ENCODE measurements around the gene KCTD13. TPM values are rescaled to one million over a fixed set of nuclear protein-coding genes. Genes with fewer than 3 reads are reported as not detected.

The KCTD13 gene
- total and polyA plus RNA-seq, 7 experiments from 2014 or later: 8.7 to 81.1 (median 43.3) TPM

- Histone ChIP-seq H3K36me3 (ENCODE audit: control insufficient read depth in 2 of 3, insufficient read depth in 3 of 3, low read length in 3 of 3) (no peaks in the 10 kb centered on the region), H3K4me1 (ENCODE audit: control insufficient read depth in 2 of 2, insufficient read depth in 2 of 2, low read length in 2 of 2) (peaks cover 5% of the 10 kb centered on the region in 2 donors), H3K27ac (ENCODE audit: low read depth, low read length) (no peak overlapping the region), H3K9me3 (ENCODE audit: control insufficient read depth in 2 of 3, low read length in 3 of 3) (no peaks in the 10 kb centered on the region), H3K27me3 (ENCODE audit: control insufficient read depth in 2 of 2, insufficient read depth in 2 of 2, low read length in 2 of 2) (peaks cover 5 to 13% of the 10 kb centered on the region in 2 donors), H3K4me3 (ENCODE audit: low read length) (no peak overlapping the region)
- CTCF ChIA-PET: no interaction called here
- Mint-ChIP-seq H3K9me3 (peaks cover 0 to 1% (median 0%) of the 10 kb centered on the region in 11 donors), H3K36me3 (peaks cover 0 to 4% (median 3%) of the 10 kb centered on the region in 5 donors), H3K27ac (no peak overlapping the region), H3K27me3 (peaks cover 16 to 35% (median 26%) of the 10 kb centered on the region in 5 donors), H3K4me1 (peaks cover 0 to 14% (median 10%) of the 10 kb centered on the region in 7 donors), H3K4me3 (peak overlapping the region in 3 of 10 donors; percentile 5 to 53 (median 11))
- POLR2A ChIA-PET: no interaction called here
- no peak for ATAC-seq
- intact Hi-C loops (cut with micrococcal nuclease): no loop called here
- DNase-seq: no peak
These were observed 28.7 kb downstream of the KCTD13 start for GRCh38 chr16:29897333-29897732.

GRCh38 chr16:29896841-29897240 is 29.2 kb downstream of the KCTD13 start:
- Histone ChIP-seq H3K27me3 (ENCODE audit: control insufficient read depth in 2 of 2, insufficient read depth in 2 of 2, low read length in 2 of 2) (peaks cover 5 to 13% of the 10 kb centered on the region in 2 donors), H3K4me1 (ENCODE audit: control insufficient read depth in 2 of 2, insufficient read depth in 2 of 2, low read length in 2 of 2) (peaks cover 5% of the 10 kb centered on the region in 2 donors), H3K4me3 (ENCODE audit: low read length) (no peak overlapping the region), H3K9me3 (ENCODE audit: control insufficient read depth in 2 of 3, low read length in 3 of 3) (no peaks in the 10 kb centered on the region), H3K27ac (ENCODE audit: low read depth, low read length) (no peak overlapping the region), H3K36me3 (ENCODE audit: control insufficient read depth in 2 of 3, insufficient read depth in 3 of 3, low read length in 3 of 3) (no peaks in the 10 kb centered on the region)
- intact Hi-C loops (cut with micrococcal nuclease): no loop called here
- CTCF ChIA-PET: no interaction called here
- Mint-ChIP-seq H3K27ac (no peak overlapping the region), H3K4me3 (no peak overlapping the region), H3K36me3 (peaks cover 0 to 4% (median 3%) of the 10 kb centered on the region in 5 donors), H3K9me3 (peaks cover 0 to 1% (median 0%) of the 10 kb centered on the region in 11 donors), H3K27me3 (peaks cover 16 to 34% (median 26%) of the 10 kb centered on the region in 5 donors), H3K4me1 (peaks cover 0 to 14% (median 10%) of the 10 kb centered on the region in 7 donors)
- POLR2A ChIA-PET: no interaction called here
- ATAC-seq (no peak), DNase-seq (no peak)

- Histone ChIP-seq H3K9me3 (ENCODE audit: control insufficient read depth in 2 of 3, low read length in 3 of 3) (no peaks in the 10 kb centered on the region), H3K4me3 (ENCODE audit: low read length) (no peak overlapping the region), H3K36me3 (ENCODE audit: control insufficient read depth in 2 of 3, insufficient read depth in 3 of 3, low read length in 3 of 3) (no peaks in the 10 kb centered on the region), H3K27me3 (ENCODE audit: control insufficient read depth in 2 of 2, insufficient read depth in 2 of 2, low read length in 2 of 2) (peaks cover 5 to 11% of the 10 kb centered on the region in 2 donors), H3K27ac (ENCODE audit: low read depth, low read length) (no peak overlapping the region), H3K4me1 (ENCODE audit: control insufficient read depth in 2 of 2, insufficient read depth in 2 of 2, low read length in 2 of 2) (peaks cover 0 to under 1% of the 10 kb centered on the region in 2 donors)
- no peak overlapping the region for H3K27ac Mint-ChIP-seq
- ATAC-seq (no peak), DNase-seq (no peak)
- intact Hi-C loops (cut with micrococcal nuclease): no loop called here
- peaks cover 0 to 1% (median 0%) of the 10 kb centered on the region in 11 donors for H3K9me3 Mint-ChIP-seq
- H3K4me1 Mint-ChIP-seq: peaks cover 0 to 6% (median 3%) of the 10 kb centered on the region in 7 donors
- peaks cover 16 to 26% (median 24%) of the 10 kb centered on the region in 5 donors for H3K27me3 Mint-ChIP-seq
- ChIA-PET POLR2A (interaction anchor here (1.2 kb wide), 1 partner anchor 16 kb away, joined by 4 read pairs; no protein-coding TSS in a partner anchor), CTCF (no interaction called here)
- no peak overlapping the region for H3K4me3 Mint-ChIP-seq
- H3K36me3 Mint-ChIP-seq: peaks cover 0 to 4% (median 3%) of the 10 kb centered on the region in 5 donors
These were observed 31.7 kb downstream of the KCTD13 start for GRCh38 chr16:29894352-29894751.

- Histone ChIP-seq H3K27me3 (ENCODE audit: control insufficient read depth in 2 of 2, insufficient read depth in 2 of 2, low read length in 2 of 2) (peaks cover 3 to 7% of the 10 kb centered on the region in 2 donors), H3K4me1 (ENCODE audit: control insufficient read depth in 2 of 2, insufficient read depth in 2 of 2, low read length in 2 of 2) (no peaks in the 10 kb centered on the region), H3K4me3 (ENCODE audit: low read length) (no peak overlapping the region), H3K9me3 (ENCODE audit: control insufficient read depth in 2 of 3, low read length in 3 of 3) (no peaks in the 10 kb centered on the region), H3K36me3 (ENCODE audit: control insufficient read depth in 2 of 3, insufficient read depth in 3 of 3, low read length in 3 of 3) (no peaks in the 10 kb centered on the region), H3K27ac (ENCODE audit: low read depth, low read length) (no peak overlapping the region)
- peaks cover 0 to 4% (median 3%) of the 10 kb centered on the region in 5 donors for H3K36me3 Mint-ChIP-seq
- peaks cover 0 to 1% (median 0%) of the 10 kb centered on the region in 11 donors for H3K9me3 Mint-ChIP-seq
- ATAC-seq (no peak), DNase-seq (no peak)
- ChIA-PET POLR2A (interaction anchor here (1.2 kb wide), 1 partner anchor 15 kb away, joined by 4 read pairs; no protein-coding TSS in a partner anchor), CTCF (no interaction called here)
- H3K4me1 Mint-ChIP-seq: peaks cover 0 to 6% (median 0%) of the 10 kb centered on the region in 7 donors
- H3K27ac Mint-ChIP-seq: no peak overlapping the region
- intact Hi-C loops (cut with micrococcal nuclease): no loop called here
- H3K27me3 Mint-ChIP-seq: peaks cover 13 to 21% (median 20%) of the 10 kb centered on the region in 5 donors
- no peak overlapping the region for H3K4me3 Mint-ChIP-seq
These were observed 32.5 kb downstream of the KCTD13 start for GRCh38 chr16:29893553-29893952.

GRCh38 chr16:29892458-29892813 is 33.6 kb downstream of the KCTD13 start:
- Mint-ChIP-seq H3K36me3 (peaks cover 0 to 3% (median 3%) of the 10 kb centered on the region in 5 donors), H3K4me3 (no peak overlapping the region), H3K9me3 (peaks cover 0 to 1% (median 0%) of the 10 kb centered on the region in 11 donors), H3K4me1 (peaks cover 0 to 4% (median 0%) of the 10 kb centered on the region in 7 donors), H3K27ac (no peak overlapping the region), H3K27me3 (peaks cover 4 to 10% (median 8%) of the 10 kb centered on the region in 5 donors)
- ChIA-PET POLR2A (no interaction called here), CTCF (interaction anchor here (0.9 kb wide), 1 partner anchor 200 kb away, joined by 3 read pairs; no protein-coding TSS in a partner anchor)
- H3K36me3 ChIP-seq (ENCODE audit: control insufficient read depth in 2 of 3, insufficient read depth in 3 of 3, low read length in 3 of 3): no peaks in the 10 kb centered on the region
- H3K4me1 ChIP-seq (ENCODE audit: control insufficient read depth in 2 of 2, insufficient read depth in 2 of 2, low read length in 2 of 2): no peaks in the 10 kb centered on the region
- no peak for ATAC-seq
- no peaks in the 10 kb centered on the region for H3K9me3 ChIP-seq (ENCODE audit: control insufficient read depth in 2 of 3, low read length in 3 of 3)
- no peak for DNase-seq
- intact Hi-C loops (cut with micrococcal nuclease): no loop called here
- no peak overlapping the region for H3K4me3 ChIP-seq (ENCODE audit: low read length)
- no peaks in the 10 kb centered on the region for H3K27me3 ChIP-seq (ENCODE audit: control insufficient read depth in 2 of 2, insufficient read depth in 2 of 2, low read length in 2 of 2)
- no peak overlapping the region for H3K27ac ChIP-seq (ENCODE audit: low read depth, low read length)

- no peaks in the 10 kb centered on the region for H3K4me1 Mint-ChIP-seq
- Histone ChIP-seq H3K4me1 (ENCODE audit: control insufficient read depth in 2 of 2, insufficient read depth in 2 of 2, low read length in 2 of 2) (no peaks in the 10 kb centered on the region), H3K36me3 (ENCODE audit: control insufficient read depth in 2 of 3, insufficient read depth in 3 of 3, low read length in 3 of 3) (no peaks in the 10 kb centered on the region), H3K27me3 (ENCODE audit: control insufficient read depth in 2 of 2, insufficient read depth in 2 of 2, low read length in 2 of 2) (no peaks in the 10 kb centered on the region), H3K4me3 (ENCODE audit: low read length) (no peak overlapping the region), H3K9me3 (ENCODE audit: control insufficient read depth in 2 of 3, low read length in 3 of 3) (no peaks in the 10 kb centered on the region), H3K27ac (ENCODE audit: low read depth, low read length) (no peak overlapping the region)
- ATAC-seq (no peak), DNase-seq (no peak)
- peaks cover 0 to 4% (median 4%) of the 10 kb centered on the region in 5 donors for H3K27me3 Mint-ChIP-seq
- no peak overlapping the region for H3K27ac Mint-ChIP-seq
- H3K36me3 Mint-ChIP-seq: no peaks in the 10 kb centered on the region
- ChIA-PET POLR2A (no interaction called here), CTCF (interaction anchor here (0.5 to 0.9 kb wide), 3 partner anchors 200 to 1062 kb away, joined by 3 to 5 read pairs (median 3); no protein-coding TSS in a partner anchor)
- peaks cover 0 to 1% (median 0%) of the 10 kb centered on the region in 11 donors for H3K9me3 Mint-ChIP-seq
- intact Hi-C loops (cut with micrococcal nuclease): no loop called here
- no peak overlapping the region for H3K4me3 Mint-ChIP-seq
These were observed 34.2 kb downstream of the KCTD13 start for GRCh38 chr16:29891525-29892457.
